OCI-LY3 (cell line): Measurements from ENCODE around the gene HDAC4.

ENCODE experiments used
- EZH2phosphoT487 ChIP-seq: fragments of 200-600 bp; shearing (Covaris generic); IDR thresholded peaks from 2 replicates; pipeline ENCODE4 v1.6.1; 2018; ENCODE audit warnings: antibody characterized with exemption, mixed run types, low read depth
- TF ChIP-seq, protein P1 (sequence below): fragments of 200-600, 300-600 bp; sonication (generic); IDR thresholded peaks from 2 replicates; pipeline ENCODE4 v1.5.1; 2014; ENCODE audit warnings: antibody characterized with exemption, low read length, low read depth

- TF ChIP-seq, protein P1, sequence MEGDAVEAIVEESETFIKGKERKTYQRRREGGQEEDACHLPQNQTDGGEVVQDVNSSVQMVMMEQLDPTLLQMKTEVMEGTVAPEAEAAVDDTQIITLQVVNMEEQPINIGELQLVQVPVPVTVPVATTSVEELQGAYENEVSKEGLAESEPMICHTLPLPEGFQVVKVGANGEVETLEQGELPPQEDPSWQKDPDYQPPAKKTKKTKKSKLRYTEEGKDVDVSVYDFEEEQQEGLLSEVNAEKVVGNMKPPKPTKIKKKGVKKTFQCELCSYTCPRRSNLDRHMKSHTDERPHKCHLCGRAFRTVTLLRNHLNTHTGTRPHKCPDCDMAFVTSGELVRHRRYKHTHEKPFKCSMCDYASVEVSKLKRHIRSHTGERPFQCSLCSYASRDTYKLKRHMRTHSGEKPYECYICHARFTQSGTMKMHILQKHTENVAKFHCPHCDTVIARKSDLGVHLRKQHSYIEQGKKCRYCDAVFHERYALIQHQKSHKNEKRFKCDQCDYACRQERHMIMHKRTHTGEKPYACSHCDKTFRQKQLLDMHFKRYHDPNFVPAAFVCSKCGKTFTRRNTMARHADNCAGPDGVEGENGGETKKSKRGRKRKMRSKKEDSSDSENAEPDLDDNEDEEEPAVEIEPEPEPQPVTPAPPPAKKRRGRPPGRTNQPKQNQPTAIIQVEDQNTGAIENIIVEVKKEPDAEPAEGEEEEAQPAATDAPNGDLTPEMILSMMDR = no peak
- TF ChIP-seq EZH2phosphoT487 = no peak
These were observed 72.2 kb downstream of the HDAC4 start for GRCh38 chr2:239328351-239329191.
